DMS153 treated with DMSO at 0.1 percent for 48 hours (cell line): Measurements from ENCODE around the gene TOP3B.

Experiments
- DNase-seq: peaks from one replicate; lab custom pipeline; 2025; ENCODE audit not compliant: unreplicated experiment; lab: John Stamatoyannopoulos, UW

The TOP3B gene

GRCh38 chr22:21963286-21963685 is 19.3 kb downstream of the TOP3B start:
- no peak for DNase-seq

GRCh38 chr22:21962655-21962949 is 20.0 kb downstream of the TOP3B start:
- DNase-seq: no peak

GRCh38 chr22:21961886-21962654 is 20.5 kb downstream of the TOP3B start:
- DNase-seq: no peak

GRCh38 chr22:21961127-21961867 is 21.3 kb downstream of the TOP3B start:
- DNase-seq: no peak

- DNase-seq: no peak
Measured at GRCh38 chr22:21960200-21961126, 22.1 kb downstream of the TOP3B start.

GRCh38 chr22:21959274-21960074 is 23.1 kb downstream of the TOP3B start:
- DNase-seq: no peak

- no peak for DNase-seq
Measured at GRCh38 chr22:21958360-21959273, 24.0 kb downstream of the TOP3B start.

- peak; percentile 72 for DNase-seq
Measured at GRCh38 chr22:21952586-21953571, 29.7 kb downstream of the TOP3B start, which contains the start of gene PPM1F. Gene PPM1F (minus strand): TSS chr22:21952848. CDS start chr22:21946048, 6,800 bp downstream.

GRCh38 chr22:21951931-21952465 is 30.6 kb downstream of the TOP3B start:
- DNase-seq: peak; percentile 6

GRCh38 chr22:21951062-21951461 is 31.5 kb downstream of the TOP3B start:
- no peak for DNase-seq

GRCh38 chr22:21949948-21950347 is 32.6 kb downstream of the TOP3B start:
- DNase-seq: no peak

GRCh38 chr22:21949569-21949918 is 33.0 kb downstream of the TOP3B start:
- no peak for DNase-seq

- DNase-seq: no peak
Measured at GRCh38 chr22:21948824-21949568, 33.6 kb downstream of the TOP3B start.

- no peak for DNase-seq
Measured at GRCh38 chr22:21948390-21948789, 34.2 kb downstream of the TOP3B start.

- DNase-seq: no peak
Measured at GRCh38 chr22:21947040-21948014, 35.3 kb downstream of the TOP3B start.

- DNase-seq: no peak
Measured at GRCh38 chr22:21946262-21946925, 36.2 kb downstream of the TOP3B start.
